Gastrocnemius medialis (tissue), 4 donors: Measurements from ENCODE around the gene APOBEC3C. TPM values are rescaled to one million over a fixed set of nuclear protein-coding genes. Genes with fewer than 3 reads are reported as not detected.
"Not testable (repeated sequence)": the region's sequence is repeated elsewhere in the genome, so short reads cannot be mapped to it uniquely, and the experiment has no call there.

Experiments
- ATAC-seq, 2 donors: fragments of 150-250 bp; one replicate each; pipeline ENCODE4 v1.9.1; 2016
- DNase-seq, 2 donors: peaks; one replicate each; pipeline ENCODE4 v3.0.0-alpha.2; 2019
- H3K27ac ChIP-seq, 4 donors: fragments of 200-600 bp; sonication (generic); 1 replicate in 1 of 4; 2 replicates in 3 of 4; pipeline ENCODE4 v1.5.1; 2016 to 2018; ENCODE audit warnings: mild to moderate bottlenecking in 2 of 4, moderate library complexity in 1 of 4
- H3K27me3 ChIP-seq, 3 donors: fragments of 200-600 bp; sonication (generic) in 2 of 3; 1 replicate in 1 of 3; 2 replicates in 2 of 3; pipeline versions ENCODE4 v1.5.1 to v1.6.0; 2016 to 2019; ENCODE audit warnings: mild to moderate bottlenecking in 1 of 3, moderate library complexity in 1 of 3
- H3K36me3 ChIP-seq, 2 donors: fragments of 200-600 bp; sonication (generic) in 1 of 2; one replicate each; pipeline ENCODE4 v1.5.1; 2017 to 2018
- H3K4me1 ChIP-seq, 2 donors: fragments of 200-600 bp; sonication (generic) in 1 of 2; one replicate each; pipeline ENCODE4 v1.5.1; 2016 to 2017; ENCODE audit warnings: mild to moderate bottlenecking in 2 of 2
- H3K4me3 ChIP-seq, 4 donors: fragments of 200-600 bp; sonication (generic) in 3 of 4; 1 replicate in 1 of 4; 2 replicates in 3 of 4; pipeline ENCODE4 v1.5.1; 2016 to 2019; ENCODE audit warnings: mild to moderate bottlenecking in 2 of 4
- H3K9me3 ChIP-seq, 3 donors: fragments of 200-600 bp; sonication (generic) in 2 of 3; 1 replicate in 1 of 3; 2 replicates in 2 of 3; pipeline ENCODE4 v1.5.1; 2016 to 2019
- CTCF ChIP-seq, 5 experiments: fragments of 450-650 bp in 3 of 5; fragments of 200-600 bp in 2 of 5; sonication (generic) in 2 of 5; IDR thresholded peaks in 4 of 5; conservative IDR thresholded peaks in 1 of 5; 1 replicate in 4 of 5; 2 replicates in 1 of 5; pipeline ENCODE4 v1.5.1; 2016 to 2019; ENCODE audit warnings: antibody characterized with exemption in 5 of 5, mild to moderate bottlenecking in 3 of 5, moderate library complexity in 3 of 5
- POLR2A ChIP-seq, 2 donors: fragments of 450-650 bp; IDR thresholded peaks; one replicate each; pipeline ENCODE4 v1.6.1; 2017; ENCODE audit warnings: antibody characterized with exemption in 2 of 2, mild to moderate bottlenecking in 2 of 2, moderate library complexity in 2 of 2
- in situ Hi-C, 4 donors: fragments of 200-750 bp; cut with MboI; loops; one replicate each; pipeline versions ENCODE4 v1.15.0 to v1.8.0; 2017; ENCODE audit warnings: low sequenced_read_pairs in 4 of 4
- intact Hi-C: fragments of 100-400 bp; cut with DNase I; formaldehyde crosslinking; loops from one replicate; pipeline ENCODE4 v1.15.1; 2023; ENCODE audit warnings: low total_unique reads
- total RNA-seq, 4 donors: library from RNA; depleted of rRNA; stranded (reverse); fragments of >200 nt; gene quantifications; one replicate each; pipeline versions ENCODE4 v1.1.0 to v1.2.3, GENCODE V29; 2016

Gene APOBEC3C
- total RNA-seq, 4 donors from 2014 or later = 0.58 to 1.5 (median 1.0) TPM

GRCh38 chr22:39055658-39056057, 41.6 kb downstream of the APOBEC3C start:
- DNase-seq (no peak), ATAC-seq (no peak)
- Histone ChIP-seq H3K27ac (no peak overlapping the region), H3K36me3 (no peaks in the 10 kb centered on the region), H3K4me1 (no peaks in the 10 kb centered on the region), H3K27me3 (peaks cover 0 to 8% (median 0%) of the 10 kb centered on the region in 3 donors), H3K9me3 (no peaks in the 10 kb centered on the region), H3K4me3 (no peak overlapping the region)
- no peak for TF ChIP-seq POLR2A (IDR thresholded peaks at IDR 0.05)
- in situ Hi-C loops (no loop called here), intact Hi-C loops (no loop called here)

- H3K36me3 ChIP-seq, DNase-seq, H3K27ac ChIP-seq, H3K4me1 ChIP-seq, ATAC-seq, in situ Hi-C loops, H3K9me3 ChIP-seq, H3K4me3 ChIP-seq: not testable (repeated sequence)
- peaks cover 0 to 16% (median 0%) of the 10 kb centered on the region in 3 donors for H3K27me3 ChIP-seq
- intact Hi-C loops = loop anchor here (10.0 kb wide), 1 partner anchor 284 kb away; the partner anchor contains the start of gene SYNGR1
These were observed 47.2 kb downstream of the APOBEC3C start for GRCh38 chr22:39061290-39061689.

GRCh38 chr22:39061951-39062350, 47.9 kb downstream of the APOBEC3C start:
- H3K4me3 ChIP-seq, ATAC-seq, H3K36me3 ChIP-seq, in situ Hi-C loops, H3K27ac ChIP-seq, H3K4me1 ChIP-seq, DNase-seq, H3K9me3 ChIP-seq: not testable (repeated sequence)
- peaks cover 0 to 16% (median 0%) of the 10 kb centered on the region in 3 donors for H3K27me3 ChIP-seq
- intact Hi-C loops = loop anchor here (10.0 kb wide), 1 partner anchor 283 kb away; the partner anchor contains the start of gene SYNGR1

GRCh38 chr22:39063904-39064303, 49.8 kb downstream of the APOBEC3C start:
- ATAC-seq, DNase-seq, H3K36me3 ChIP-seq, in situ Hi-C loops, H3K4me1 ChIP-seq, H3K9me3 ChIP-seq, H3K27ac ChIP-seq, H3K4me3 ChIP-seq: not testable (repeated sequence)
- intact Hi-C loops = loop anchor here (10.0 kb wide), 1 partner anchor 281 kb away; the partner anchor contains the start of gene SYNGR1
- H3K27me3 ChIP-seq = peaks cover 0 to 16% (median 0%) of the 10 kb centered on the region in 3 donors

- H3K4me3 ChIP-seq, H3K9me3 ChIP-seq, H3K27me3 ChIP-seq, H3K36me3 ChIP-seq, DNase-seq, in situ Hi-C loops, ATAC-seq, H3K27ac ChIP-seq, H3K4me1 ChIP-seq: not testable (repeated sequence)
- intact Hi-C loops = loop anchor here (10.0 kb wide), 1 partner anchor 278 kb away; the partner anchor contains the start of gene SYNGR1
These were observed 52.6 kb downstream of the APOBEC3C start for GRCh38 chr22:39066442-39067276.

- intact Hi-C loops (loop anchor here (10.0 kb wide), 1 partner anchor 277 kb away; the partner anchor contains the start of gene SYNGR1), in situ Hi-C loops (no loop called here)
- H3K27ac ChIP-seq = no peak overlapping the region
- no peaks in the 10 kb centered on the region for H3K4me1 ChIP-seq
- no peaks in the 10 kb centered on the region for H3K9me3 ChIP-seq
- H3K36me3 ChIP-seq = no peaks in the 10 kb centered on the region
- no peaks in the 10 kb centered on the region for H3K27me3 ChIP-seq
- ATAC-seq = no peak
- no peak overlapping the region for H3K4me3 ChIP-seq
- DNase-seq = no peak
- TF ChIP-seq POLR2A (IDR thresholded peaks at IDR 0.05) = no peak
- TF ChIP-seq CTCF (IDR thresholded peaks at IDR 0.05 in 4 of 5, conservative IDR thresholded peaks at IDR 0.05 in 1 of 5) = no peak
These were observed 54.2 kb downstream of the APOBEC3C start for GRCh38 chr22:39068033-39068785.

Other genes with a start within 250 kb of the APOBEC3C start
- gene DNAL4, start 220.1 kb upstream of the APOBEC3C start, total RNA-seq = 1 to 10 TPM; 5.7 to 7.2 (median 6.7) TPM
- gene NPTXR, start 170.2 kb upstream of the APOBEC3C start, total RNA-seq = 1 to 10 TPM in 1 of 4 donors, under 1 TPM in 3; 0.25 to 5.0 (median 0.73) TPM
- 10 to 100 TPM in 3 of 4 donors, 1 to 10 TPM in 1; 8.4 to 21.5 (median 17.7) TPM for gene CBX6, start 142.0 kb upstream of the APOBEC3C start, total RNA-seq
- gene APOBEC3A, start 56.6 kb upstream of the APOBEC3C start, total RNA-seq = under 1 TPM in 2 of 4 donors, not detected in 2; 0.75 to 0.76 TPM
- under 1 TPM in 1 of 4 donors, not detected in 3; 0.62 TPM for gene APOBEC3B, start 31.9 kb upstream of the APOBEC3C start, total RNA-seq
- under 1 TPM in 2 of 4 donors, not detected in 2; 0.19 to 0.72 TPM for gene APOBEC3D, start 6.9 kb downstream of the APOBEC3C start, total RNA-seq
- under 1 TPM in 1 of 4 donors, not detected in 3; 0.98 TPM for gene APOBEC3F, start 26.6 kb downstream of the APOBEC3C start, total RNA-seq
- gene APOBEC3G, start 63.0 kb downstream of the APOBEC3C start, total RNA-seq = 1 to 10 TPM in 3 of 4 donors, under 1 TPM in 1; 0.86 to 3.7 (median 2.5) TPM
- not detected for gene APOBEC3H, start 83.0 kb downstream of the APOBEC3C start, total RNA-seq
- gene CBX7, start 138.4 kb downstream of the APOBEC3C start, total RNA-seq = 10 to 100 TPM; 52.4 to 78.1 (median 62.3) TPM
- 10 to 100 TPM in 1 of 4 donors, 1 to 10 TPM in 3; 6.0 to 20.0 (median 8.9) TPM for gene PDGFB, start 230.7 kb downstream of the APOBEC3C start, total RNA-seq